Measurements from ENCODE around the gene RBM39.

DNA sequence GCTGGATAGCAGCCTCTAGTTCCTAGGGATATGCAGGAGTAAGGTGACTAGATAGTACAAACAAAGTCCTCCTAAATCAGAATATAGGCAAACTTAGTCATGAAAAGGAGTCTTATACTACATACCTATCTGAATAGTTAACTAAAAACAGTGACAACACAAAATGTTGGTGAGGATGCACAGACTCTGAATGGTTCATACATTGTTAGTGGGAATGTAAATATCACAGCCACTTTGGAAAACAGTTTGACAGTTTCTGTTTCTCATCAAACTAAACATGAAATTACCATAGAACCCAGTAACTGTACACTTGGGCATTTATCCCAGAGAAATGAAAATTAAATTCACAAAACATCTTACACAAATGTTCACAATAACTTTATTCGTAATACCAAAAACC is 60.1 kb downstream of the RBM39 start:
- TF ChIP-seq, protein P1, sequence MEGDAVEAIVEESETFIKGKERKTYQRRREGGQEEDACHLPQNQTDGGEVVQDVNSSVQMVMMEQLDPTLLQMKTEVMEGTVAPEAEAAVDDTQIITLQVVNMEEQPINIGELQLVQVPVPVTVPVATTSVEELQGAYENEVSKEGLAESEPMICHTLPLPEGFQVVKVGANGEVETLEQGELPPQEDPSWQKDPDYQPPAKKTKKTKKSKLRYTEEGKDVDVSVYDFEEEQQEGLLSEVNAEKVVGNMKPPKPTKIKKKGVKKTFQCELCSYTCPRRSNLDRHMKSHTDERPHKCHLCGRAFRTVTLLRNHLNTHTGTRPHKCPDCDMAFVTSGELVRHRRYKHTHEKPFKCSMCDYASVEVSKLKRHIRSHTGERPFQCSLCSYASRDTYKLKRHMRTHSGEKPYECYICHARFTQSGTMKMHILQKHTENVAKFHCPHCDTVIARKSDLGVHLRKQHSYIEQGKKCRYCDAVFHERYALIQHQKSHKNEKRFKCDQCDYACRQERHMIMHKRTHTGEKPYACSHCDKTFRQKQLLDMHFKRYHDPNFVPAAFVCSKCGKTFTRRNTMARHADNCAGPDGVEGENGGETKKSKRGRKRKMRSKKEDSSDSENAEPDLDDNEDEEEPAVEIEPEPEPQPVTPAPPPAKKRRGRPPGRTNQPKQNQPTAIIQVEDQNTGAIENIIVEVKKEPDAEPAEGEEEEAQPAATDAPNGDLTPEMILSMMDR (IDR thresholded peaks at IDR 0.05; ENCODE audit: low read length): no peak
- no peak for TF ChIP-seq EZH2 (IDR thresholded peaks at IDR 0.05; ENCODE audit: borderline replicate concordance, low read length)

Measured in OCI-LY1 (cell line).